Activated naive CD8-positive, alpha-beta T cell treated with anti-CD3 and anti-CD28 coated beads, Interleukin-2, amount 50 U/mL, for 24 hours (primary cell): ENCODE results near the gene IL5RA.

Experiments used
- ATAC-seq: fragments of 150-1000 bp; cut with Tn5 transposase; one replicate; pipeline ENCODE4 v1.10.0; 2021
- DNase-seq: peaks from one replicate; pipeline ENCODE4 v3.0.0; 2021
- H3K27ac Mint-ChIP-seq: one replicate; pipeline ENCODE4 v1.8.0; 2021; ENCODE audit warnings: mild to moderate bottlenecking, mixed read lengths
- H3K27me3 Mint-ChIP-seq: one replicate; pipeline ENCODE4 v1.8.0; 2021; ENCODE audit warnings: mixed read lengths
- H3K36me3 Mint-ChIP-seq: one replicate; pipeline ENCODE4 v1.8.0; 2021; ENCODE audit warnings: low read depth, mixed read lengths
- H3K4me1 Mint-ChIP-seq: one replicate; pipeline ENCODE4 v1.8.0; 2021; ENCODE audit warnings: mixed read lengths
- H3K4me3 Mint-ChIP-seq: one replicate; pipeline ENCODE4 v1.8.0; 2021; ENCODE audit warnings: mild to moderate bottlenecking, moderate library complexity, mixed read lengths
- H3K9me3 Mint-ChIP-seq: one replicate; pipeline ENCODE4 v1.8.0; 2021; ENCODE audit warnings: mixed read lengths

Gene IL5RA

GRCh38 chr3:3119393-3119851 is 9.2 kb upstream of the IL5RA start:
- Mint-ChIP-seq H3K4me3 (no peak overlapping the region), H3K36me3 (no peaks in the 10 kb centered on the region), H3K27ac (no peak overlapping the region), H3K27me3 (no peaks in the 10 kb centered on the region), H3K4me1 (peaks cover 6% of the 10 kb centered on the region), H3K9me3 (no peaks in the 10 kb centered on the region)
- ATAC-seq (peak; percentile 88), DNase-seq (no peak)

- H3K9me3 Mint-ChIP-seq, result no peaks in the 10 kb centered on the region
- no peaks in the 10 kb centered on the region for H3K27me3 Mint-ChIP-seq
- H3K36me3 Mint-ChIP-seq, result no peaks in the 10 kb centered on the region
- no peak for DNase-seq
- no peak overlapping the region for H3K27ac Mint-ChIP-seq
- ATAC-seq, result no peak
- peaks cover 6% of the 10 kb centered on the region for H3K4me1 Mint-ChIP-seq
- no peak overlapping the region for H3K4me3 Mint-ChIP-seq
Observed at GRCh38 chr3:3117651-3118050, 7.5 kb upstream of the IL5RA start.

GRCh38 chr3:3113042-3113709 is 3.0 kb upstream of the IL5RA start:
- DNase-seq (no peak), ATAC-seq (no peak)
- H3K27me3 Mint-ChIP-seq, result no peaks in the 10 kb centered on the region
- no peak overlapping the region for H3K4me3 Mint-ChIP-seq
- H3K36me3 Mint-ChIP-seq, result no peaks in the 10 kb centered on the region
- no peaks in the 10 kb centered on the region for H3K9me3 Mint-ChIP-seq
- H3K27ac Mint-ChIP-seq, result no peak overlapping the region
- peaks cover 15% of the 10 kb centered on the region for H3K4me1 Mint-ChIP-seq

GRCh38 chr3:3110749-3111361 is 681 bp upstream of the IL5RA start:
- H3K27ac Mint-ChIP-seq, result no peak overlapping the region
- no peak for DNase-seq
- H3K9me3 Mint-ChIP-seq, result no peaks in the 10 kb centered on the region
- H3K4me1 Mint-ChIP-seq, result peaks cover 16% of the 10 kb centered on the region
- H3K36me3 Mint-ChIP-seq, result no peaks in the 10 kb centered on the region
- H3K4me3 Mint-ChIP-seq, result no peak overlapping the region
- no peaks in the 10 kb centered on the region for H3K27me3 Mint-ChIP-seq
- ATAC-seq, result no peak

GRCh38 chr3:3109407-3110298 is 521 bp downstream of the IL5RA start:
- Mint-ChIP-seq H3K36me3 (no peaks in the 10 kb centered on the region), H3K4me3 (peak overlapping the region; percentile 7), H3K4me1 (peaks cover 18% of the 10 kb centered on the region), H3K9me3 (no peaks in the 10 kb centered on the region), H3K27ac (no peak overlapping the region), H3K27me3 (peaks cover 3% of the 10 kb centered on the region)
- ATAC-seq (peak; percentile 40), DNase-seq (no peak)

- no peak for DNase-seq
- no peak overlapping the region for H3K27ac Mint-ChIP-seq
- ATAC-seq, result no peak
- peaks cover 3% of the 10 kb centered on the region for H3K27me3 Mint-ChIP-seq
- no peaks in the 10 kb centered on the region for H3K36me3 Mint-ChIP-seq
- no peak overlapping the region for H3K4me3 Mint-ChIP-seq
- no peaks in the 10 kb centered on the region for H3K9me3 Mint-ChIP-seq
- peaks cover 18% of the 10 kb centered on the region for H3K4me1 Mint-ChIP-seq
Observed at GRCh38 chr3:3107858-3108257, 2.3 kb downstream of the IL5RA start.

GRCh38 chr3:3107181-3107580 is 3.0 kb downstream of the IL5RA start:
- ATAC-seq (no peak), DNase-seq (no peak)
- Mint-ChIP-seq H3K4me3 (no peak overlapping the region), H3K4me1 (peaks cover 18% of the 10 kb centered on the region), H3K27ac (no peak overlapping the region), H3K27me3 (peaks cover 3% of the 10 kb centered on the region), H3K36me3 (no peaks in the 10 kb centered on the region), H3K9me3 (no peaks in the 10 kb centered on the region)

- Mint-ChIP-seq H3K36me3 (no peaks in the 10 kb centered on the region), H3K27me3 (peaks cover 3% of the 10 kb centered on the region), H3K9me3 (no peaks in the 10 kb centered on the region), H3K4me3 (no peak overlapping the region), H3K4me1 (peaks cover 19% of the 10 kb centered on the region), H3K27ac (no peak overlapping the region)
- ATAC-seq, result no peak
- DNase-seq, result no peak
Observed at GRCh38 chr3:3105815-3106214, 4.4 kb downstream of the IL5RA start.

- Mint-ChIP-seq H3K36me3 (no peaks in the 10 kb centered on the region), H3K27ac (no peak overlapping the region), H3K4me3 (no peak overlapping the region), H3K9me3 (no peaks in the 10 kb centered on the region), H3K27me3 (peaks cover 3% of the 10 kb centered on the region), H3K4me1 (peaks cover 14% of the 10 kb centered on the region)
- ATAC-seq, result no peak
- DNase-seq, result no peak
Observed at GRCh38 chr3:3105246-3105645, 4.9 kb downstream of the IL5RA start.

GRCh38 chr3:3102751-3103150 is 7.4 kb downstream of the IL5RA start:
- peaks cover 4% of the 10 kb centered on the region for H3K4me1 Mint-ChIP-seq
- H3K4me3 Mint-ChIP-seq, result no peak overlapping the region
- no peak overlapping the region for H3K27ac Mint-ChIP-seq
- H3K36me3 Mint-ChIP-seq, result no peaks in the 10 kb centered on the region
- ATAC-seq (no peak), DNase-seq (no peak)
- peaks cover 3% of the 10 kb centered on the region for H3K27me3 Mint-ChIP-seq
- H3K9me3 Mint-ChIP-seq, result no peaks in the 10 kb centered on the region

- DNase-seq, result no peak
- Mint-ChIP-seq H3K27me3 (peaks cover 3% of the 10 kb centered on the region), H3K9me3 (no peaks in the 10 kb centered on the region), H3K4me3 (no peak overlapping the region), H3K27ac (no peak overlapping the region), H3K36me3 (no peaks in the 10 kb centered on the region), H3K4me1 (peaks cover 4% of the 10 kb centered on the region)
- no peak for ATAC-seq
Observed at GRCh38 chr3:3101660-3102458, 8.3 kb downstream of the IL5RA start.

GRCh38 chr3:3097958-3098357 is 12.2 kb downstream of the IL5RA start:
- Mint-ChIP-seq H3K9me3 (no peaks in the 10 kb centered on the region), H3K27me3 (no peaks in the 10 kb centered on the region), H3K36me3 (no peaks in the 10 kb centered on the region), H3K4me3 (no peak overlapping the region), H3K27ac (no peak overlapping the region), H3K4me1 (peaks cover 2% of the 10 kb centered on the region)
- no peak for DNase-seq
- no peak for ATAC-seq

- Mint-ChIP-seq H3K4me3 (no peak overlapping the region), H3K9me3 (no peaks in the 10 kb centered on the region), H3K27me3 (no peaks in the 10 kb centered on the region), H3K36me3 (no peaks in the 10 kb centered on the region), H3K4me1 (peaks cover 8% of the 10 kb centered on the region), H3K27ac (no peak overlapping the region)
- DNase-seq (no peak), ATAC-seq (no peak)
Observed at GRCh38 chr3:3089017-3089416, 21.2 kb downstream of the IL5RA start.

- DNase-seq, result no peak
- ATAC-seq, result no peak
- Mint-ChIP-seq H3K27ac (no peak overlapping the region), H3K36me3 (no peaks in the 10 kb centered on the region), H3K27me3 (no peaks in the 10 kb centered on the region), H3K4me3 (no peak overlapping the region), H3K4me1 (peaks cover 8% of the 10 kb centered on the region), H3K9me3 (no peaks in the 10 kb centered on the region)
Observed at GRCh38 chr3:3087716-3088465, 22.3 kb downstream of the IL5RA start.
